ENCODE results near the gene HTR1D.

HTR1D gene

GRCh38 chr1:23149114-23149513 is 68.2 kb downstream of the HTR1D start:
- DNase-seq = no peak

- DNase-seq = no peak
Observed at GRCh38 chr1:23148084-23148483, 69.2 kb downstream of the HTR1D start.
